Activated T-cell treated with anti-CD3 and anti-CD28 coated beads for 48 hours (primary cell): ENCODE measurements around the gene SPANXN3.
"Not testable (repeated sequence)": the region's sequence is repeated elsewhere in the genome, so short reads cannot be mapped to it uniquely, and the experiment has no call there.

Source experiments
- DNase-seq: peaks from one replicate; pipeline ENCODE4 v3.0.0-alpha.2; 2020; ENCODE audit warnings: low read depth

SPANXN3 gene

DNA sequence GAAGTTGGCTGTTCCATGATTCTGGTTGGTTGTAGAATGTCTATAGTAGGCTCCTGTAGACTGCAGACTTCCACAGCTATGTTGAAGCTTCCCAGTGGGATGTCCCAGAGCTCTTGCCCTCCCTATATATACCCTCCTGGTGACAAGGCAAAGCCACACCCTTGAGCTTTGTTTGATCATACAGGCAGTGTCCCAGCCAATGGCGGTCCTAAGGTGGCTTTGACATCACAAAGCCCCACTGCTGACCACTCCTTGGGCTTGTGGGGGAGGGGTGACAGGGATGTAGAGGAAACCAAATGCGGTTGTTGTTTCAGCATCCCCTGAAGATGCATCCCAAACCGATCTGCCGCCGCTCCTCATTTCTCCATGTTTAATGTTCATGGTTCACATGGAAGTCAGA lies at the start of gene SPANXN3:
TSS of gene SPANXN3 (minus strand) at position 101 of the 400 bp plus-strand sequence. CDS start at position 17, 84 bp downstream.
- DNase-seq, result not testable (repeated sequence)

DNA sequence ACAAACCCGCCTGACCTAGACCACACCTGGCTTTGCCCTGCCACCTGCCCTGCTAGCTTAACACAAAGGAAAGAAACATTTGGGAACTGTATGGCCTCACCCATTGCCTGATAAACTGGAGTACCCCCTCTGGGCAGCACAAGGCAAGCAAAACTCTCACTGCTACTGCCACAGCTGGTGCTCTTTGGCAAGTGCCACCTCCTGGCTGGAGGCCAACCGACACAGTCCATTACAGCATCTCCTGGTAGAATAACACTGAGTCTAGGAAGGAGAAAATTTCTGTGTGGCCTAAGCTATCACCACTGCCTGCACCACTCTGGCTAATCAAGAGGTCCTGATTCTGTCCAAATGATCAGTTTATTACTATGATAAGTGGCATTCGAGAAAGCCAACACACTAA lies 18.9 kb upstream of the SPANXN3 start:
- no peak for DNase-seq

DNA sequence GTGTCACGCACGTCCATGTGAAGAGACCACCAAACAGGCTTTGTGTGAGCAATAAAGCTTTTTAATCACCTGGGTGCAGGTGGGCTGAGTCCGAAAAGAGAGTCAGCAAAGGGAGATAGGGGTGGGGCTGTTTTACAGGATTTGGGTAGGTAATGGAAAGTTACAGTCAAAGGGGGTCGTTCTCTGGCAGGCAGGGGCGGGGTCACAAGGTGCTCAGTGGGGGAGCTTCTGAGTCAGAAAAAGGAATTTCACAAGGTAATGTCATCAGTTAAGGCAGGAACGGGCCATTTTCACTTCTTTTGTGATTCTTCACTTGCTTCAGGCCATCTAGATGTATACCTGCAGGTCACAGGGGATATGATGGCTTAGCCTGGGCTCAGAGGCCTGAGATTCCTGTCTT lies 15.1 kb downstream of the SPANXN3 start:
- not testable (repeated sequence) for DNase-seq

- DNase-seq, result no peak
Observed at GRCh38 chrX:143500751-143501150, 16.5 kb downstream of the SPANXN3 start.

DNA sequence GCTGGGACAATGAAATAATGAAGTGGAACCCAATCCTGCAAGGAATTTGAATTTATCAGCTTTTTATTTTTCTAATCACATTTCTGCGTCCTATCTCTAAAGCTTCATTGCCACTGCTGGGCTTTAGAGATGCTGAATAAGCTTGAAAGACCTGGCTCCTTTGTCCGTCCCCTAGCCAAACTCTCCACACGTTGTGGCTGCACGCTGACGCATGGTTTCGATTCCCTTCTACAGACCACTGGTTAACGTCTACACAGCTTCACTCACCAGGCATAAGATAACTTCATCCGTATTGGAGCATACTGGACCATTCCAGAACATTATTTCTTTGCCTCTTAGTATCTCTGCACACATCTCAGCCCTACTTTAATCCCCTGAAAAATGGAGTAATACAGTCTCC lies 31.2 kb downstream of the SPANXN3 start:
- no peak for DNase-seq

DNA sequence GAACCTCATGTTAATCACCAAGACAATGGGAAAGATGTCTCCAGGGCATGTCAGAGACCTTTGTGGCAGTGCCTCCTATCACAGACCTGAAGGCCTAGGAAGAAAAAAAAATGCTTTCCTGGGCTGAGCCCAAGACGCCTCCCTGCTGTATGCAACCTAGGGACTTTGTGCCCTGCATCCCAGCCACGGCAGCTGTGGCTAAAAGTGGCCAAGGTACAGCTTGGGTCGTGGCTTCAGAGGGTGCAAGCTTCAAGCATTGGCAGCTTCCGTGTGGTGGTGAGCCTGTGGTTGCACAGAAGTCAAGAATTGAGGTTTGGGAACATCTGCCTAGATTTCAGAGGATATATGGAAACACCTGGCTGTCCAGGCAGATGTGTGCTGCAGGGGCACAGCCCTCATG lies 40.5 kb downstream of the SPANXN3 start:
- no peak for DNase-seq

- no peak for DNase-seq
Observed at GRCh38 chrX:143472347-143472938, 44.8 kb downstream of the SPANXN3 start.

GRCh38 chrX:143466130-143466529 lies 51.1 kb downstream of the SPANXN3 start:
- no peak for DNase-seq

- DNase-seq, result no peak
Observed at GRCh38 chrX:143462696-143463095, 54.6 kb downstream of the SPANXN3 start.

GRCh38 chrX:143461606-143462005 lies 55.7 kb downstream of the SPANXN3 start:
- no peak for DNase-seq
